HG02884 (cell line): ENCODE measurements around the gene GJC2.

ENCODE experiments used
- ATAC-seq: cut with Tn5 transposase; IDR thresholded peaks from one replicate; pipeline ENCODE4 v1.9.1; 2021; ENCODE audit warnings: mild to moderate bottlenecking, moderate library complexity; ENCODE audit not compliant: unreplicated experiment

GJC2 gene

GRCh38 chr1:228156515-228156881 is 6.8 kb downstream of the GJC2 start:
- ATAC-seq, result no peak

GRCh38 chr1:228156941-228157728 is 7.4 kb downstream of the GJC2 start:
- ATAC-seq, result no peak

- ATAC-seq, result no peak
These were observed 8.0 kb downstream of the GJC2 start for GRCh38 chr1:228157729-228158126.

- ATAC-seq, result no peak
These were observed 8.6 kb downstream of the GJC2 start for GRCh38 chr1:228158151-228159007.

- no peak for ATAC-seq
These were observed 9.4 kb downstream of the GJC2 start for GRCh38 chr1:228159008-228159665.

GRCh38 chr1:228160201-228160761 is 10.6 kb downstream of the GJC2 start:
- no peak for ATAC-seq

- no peak for ATAC-seq
These were observed 11.6 kb downstream of the GJC2 start for GRCh38 chr1:228161362-228161761.

- no peak for ATAC-seq
These were observed 12.1 kb downstream of the GJC2 start for GRCh38 chr1:228161866-228162265.

GRCh38 chr1:228162286-228163006 is 12.7 kb downstream of the GJC2 start:
- ATAC-seq, result no peak

GRCh38 chr1:228163007-228163753 is 13.4 kb downstream of the GJC2 start:
- no peak for ATAC-seq

- no peak for ATAC-seq
These were observed 14.2 kb downstream of the GJC2 start for GRCh38 chr1:228163776-228164519.

- ATAC-seq, result peak; percentile 0
These were observed 15.0 kb downstream of the GJC2 start for GRCh38 chr1:228164561-228165371.

GRCh38 chr1:228165372-228166169 is 15.8 kb downstream of the GJC2 start, which contains the start of gene IBA57:
IBA57 (plus strand) TSS chr1:228165804; CDS start chr1:228165817, 13 bp downstream.
- peak; percentile 79 for ATAC-seq

GRCh38 chr1:228166170-228166936 is 16.6 kb downstream of the GJC2 start:
- peak; percentile 13 for ATAC-seq

- no peak for ATAC-seq
These were observed 19.0 kb downstream of the GJC2 start for GRCh38 chr1:228168563-228169270.

- no peak for ATAC-seq
These were observed 19.6 kb downstream of the GJC2 start for GRCh38 chr1:228169345-228169744.
